HepG2 (cell line): ENCODE results near the gene PRXL2A. TPM values are rescaled to one million over a fixed set of nuclear protein-coding genes. Genes with fewer than 3 reads are reported as not detected.

Experiments
- CTCF ChIP-seq: sonication (generic); formaldehyde crosslinking; IDR thresholded peaks from 2 replicates; pipeline ENCODE4 v1.5.0; 2020; ENCODE audit warnings: mild to moderate bottlenecking, missing genetic modification reagents, moderate library complexity
- GRHL1 ChIP-seq: sonication (generic); formaldehyde crosslinking; conservative IDR thresholded peaks from 2 replicates; pipeline ENCODE4 v1.8.0; 2022; ENCODE audit warnings: missing genetic modification reagents
- ISL2 ChIP-seq: sonication (generic); formaldehyde crosslinking; IDR thresholded peaks from 2 replicates; pipeline ENCODE4 v1.5.0; 2020; ENCODE audit warnings: missing genetic modification reagents
- ISX ChIP-seq: sonication (generic); formaldehyde crosslinking; conservative IDR thresholded peaks from 2 replicates; pipeline ENCODE4 v1.5.0; 2020; ENCODE audit warnings: missing genetic modification reagents
- MBD4 ChIP-seq: IDR thresholded peaks from 2 replicates; pipeline ENCODE4 v1.6.1; 2012; ENCODE audit warnings: low read length, inconsistent platforms, borderline replicate concordance
- PCBP2 ChIP-seq: fragments of 200-400 bp; formaldehyde crosslinking; optimal IDR thresholded peaks from 2 replicates; pipeline ENCODE3; 2018; ENCODE audit warnings: low read length, low read depth; ENCODE audit not compliant: poor library complexity, severe bottlenecking
- RFX3 ChIP-seq: IDR thresholded peaks from 2 replicates; pipeline ENCODE4 v1.6.1; 2016; ENCODE audit warnings: missing biosample characterization, missing genetic modification reagents
- SRSF9 ChIP-seq: fragments of 200-400 bp; formaldehyde crosslinking; IDR thresholded peaks from 2 replicates; pipeline ENCODE4 v1.6.1; 2018; ENCODE audit warnings: borderline replicate concordance, mild to moderate bottlenecking, low read depth, low read length; ENCODE audit not compliant: insufficient read depth, poor library complexity, severe bottlenecking
- ZFYVE20 ChIP-seq: sonication (generic); formaldehyde crosslinking; IDR thresholded peaks from 2 replicates; pipeline ENCODE4 v1.8.0; 2023; ENCODE audit warnings: low read depth, mild to moderate bottlenecking, moderate library complexity, missing genetic modification reagents, borderline replicate concordance
- ZNF235 ChIP-seq: sonication (generic); formaldehyde crosslinking; IDR thresholded peaks from 2 replicates; pipeline ENCODE4 v1.8.1; 2023; ENCODE audit warnings: mild to moderate bottlenecking, missing genetic modification reagents, borderline replicate concordance
- ZNF44 ChIP-seq: sonication (generic); formaldehyde crosslinking; IDR thresholded peaks from 2 replicates; pipeline ENCODE4 v1.5.1; 2020; ENCODE audit warnings: mild to moderate bottlenecking, missing genetic modification reagents
- ZNF615 ChIP-seq: sonication (generic); formaldehyde crosslinking; IDR thresholded peaks from 2 replicates; pipeline ENCODE4 v1.5.0; 2020; ENCODE audit warnings: mild to moderate bottlenecking, missing genetic modification reagents, borderline replicate concordance
- ZNF678 ChIP-seq: sonication (generic); formaldehyde crosslinking; IDR thresholded peaks from 2 replicates; pipeline ENCODE4 v1.4.0; 2020; ENCODE audit warnings: mild to moderate bottlenecking, missing genetic modification reagents
- ZNF737 ChIP-seq: sonication (generic); formaldehyde crosslinking; IDR thresholded peaks from 2 replicates; pipeline ENCODE4 v1.5.0; 2020; ENCODE audit warnings: missing genetic modification reagents, mild to moderate bottlenecking, borderline replicate concordance
- polyA plus RNA-seq, 8 experiments: library from polyadenylated mRNA; depleted of rRNA in 3 of 8; stranded (reverse) in 7 of 8; unstranded in 1 of 8; fragments of >200 nt; fragmentation: Illumina TruSeq in 4 of 8; extraction: Trizol in 4 of 8; gene quantifications; 2 replicates each; pipeline versions ENCODE4 v1.2.1 to v1.2.3, GENCODE V29; 2011 to 2016; ENCODE audit warnings: low read depth in 4 of 8, missing spikeins in 1 of 8, mixed read lengths in 1 of 8; ENCODE audit not compliant: insufficient read depth in 1 of 8
- total RNA-seq, 5 experiments: library from RNA; depleted of rRNA; stranded (reverse); fragments of >200 nt; fragmentation: Illumina TruSeq; extraction: Trizol; gene quantifications; 2 replicates each; pipeline ENCODE4 v1.2.3, GENCODE V29; 2016; ENCODE audit warnings: low read depth in 1 of 5
- TF ChIP-seq, protein P1 (sequence below), 2 experiments: sonication (generic) in 1 of 2; formaldehyde crosslinking in 1 of 2; IDR thresholded peaks; 2 replicates each; pipeline versions ENCODE4 v1.4.0 to v1.6.1; 2018 to 2020; ENCODE audit warnings: missing genetic modification reagents in 2 of 2, borderline replicate concordance in 1 of 2, low read depth in 1 of 2, mild to moderate bottlenecking in 1 of 2, missing biosample characterization in 1 of 2
- TF ChIP-seq, protein P2 (sequence below): sonication (generic); formaldehyde crosslinking; IDR thresholded peaks from 2 replicates; pipeline ENCODE4 v1.4.0; 2020; ENCODE audit warnings: missing genetic modification reagents

Gene PRXL2A
- total and polyA plus RNA-seq, 2 of the 13 experiments (the other 11 are each of a cell fraction or from before 2014, with no cell fraction given) = 43.9 to 79.9 TPM

- TF ChIP-seq, protein P1, sequence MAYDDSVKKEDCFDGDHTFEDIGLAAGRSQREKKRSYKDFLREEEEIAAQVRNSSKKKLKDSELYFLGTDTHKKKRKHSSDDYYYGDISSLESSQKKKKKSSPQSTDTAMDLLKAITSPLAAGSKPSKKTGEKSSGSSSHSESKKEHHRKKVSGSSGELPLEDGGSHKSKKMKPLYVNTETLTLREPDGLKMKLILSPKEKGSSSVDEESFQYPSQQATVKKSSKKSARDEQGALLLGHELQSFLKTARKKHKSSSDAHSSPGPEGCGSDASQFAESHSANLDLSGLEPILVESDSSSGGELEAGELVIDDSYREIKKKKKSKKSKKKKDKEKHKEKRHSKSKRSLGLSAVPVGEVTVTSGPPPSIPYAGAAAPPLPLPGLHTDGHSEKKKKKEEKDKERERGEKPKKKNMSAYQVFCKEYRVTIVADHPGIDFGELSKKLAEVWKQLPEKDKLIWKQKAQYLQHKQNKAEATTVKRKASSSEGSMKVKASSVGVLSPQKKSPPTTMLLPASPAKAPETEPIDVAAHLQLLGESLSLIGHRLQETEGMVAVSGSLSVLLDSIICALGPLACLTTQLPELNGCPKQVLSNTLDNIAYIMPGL (CRISPR knock-in tag; IDR thresholded peaks at IDR 0.05; ENCODE audit: borderline replicate concordance in 1 of 2, low read depth in 1 of 2) = 0 out of 4 replicates have a peak, but pooled peaks of 1 of the 2 experiments have one; percentile 33
- TF ChIP-seq SRSF9 = no peak
- no peak for TF ChIP-seq MBD4
- no peak for TF ChIP-seq ZNF235
- no peak for TF ChIP-seq ZFYVE20 (CRISPR knock-in tag)
- no peak for TF ChIP-seq ZNF737 (CRISPR knock-in tag)
- no peak for TF ChIP-seq CTCF (CRISPR knock-in tag)
- TF ChIP-seq RFX3 (CRISPR knock-in tag) = no peak
- no peak; the same call in 1 of the 2 replicates for TF ChIP-seq ZNF615 (CRISPR knock-in tag)
- TF ChIP-seq GRHL1 = no peak
- TF ChIP-seq ISL2 (CRISPR knock-in tag) = no peak
- TF ChIP-seq, protein P2, sequence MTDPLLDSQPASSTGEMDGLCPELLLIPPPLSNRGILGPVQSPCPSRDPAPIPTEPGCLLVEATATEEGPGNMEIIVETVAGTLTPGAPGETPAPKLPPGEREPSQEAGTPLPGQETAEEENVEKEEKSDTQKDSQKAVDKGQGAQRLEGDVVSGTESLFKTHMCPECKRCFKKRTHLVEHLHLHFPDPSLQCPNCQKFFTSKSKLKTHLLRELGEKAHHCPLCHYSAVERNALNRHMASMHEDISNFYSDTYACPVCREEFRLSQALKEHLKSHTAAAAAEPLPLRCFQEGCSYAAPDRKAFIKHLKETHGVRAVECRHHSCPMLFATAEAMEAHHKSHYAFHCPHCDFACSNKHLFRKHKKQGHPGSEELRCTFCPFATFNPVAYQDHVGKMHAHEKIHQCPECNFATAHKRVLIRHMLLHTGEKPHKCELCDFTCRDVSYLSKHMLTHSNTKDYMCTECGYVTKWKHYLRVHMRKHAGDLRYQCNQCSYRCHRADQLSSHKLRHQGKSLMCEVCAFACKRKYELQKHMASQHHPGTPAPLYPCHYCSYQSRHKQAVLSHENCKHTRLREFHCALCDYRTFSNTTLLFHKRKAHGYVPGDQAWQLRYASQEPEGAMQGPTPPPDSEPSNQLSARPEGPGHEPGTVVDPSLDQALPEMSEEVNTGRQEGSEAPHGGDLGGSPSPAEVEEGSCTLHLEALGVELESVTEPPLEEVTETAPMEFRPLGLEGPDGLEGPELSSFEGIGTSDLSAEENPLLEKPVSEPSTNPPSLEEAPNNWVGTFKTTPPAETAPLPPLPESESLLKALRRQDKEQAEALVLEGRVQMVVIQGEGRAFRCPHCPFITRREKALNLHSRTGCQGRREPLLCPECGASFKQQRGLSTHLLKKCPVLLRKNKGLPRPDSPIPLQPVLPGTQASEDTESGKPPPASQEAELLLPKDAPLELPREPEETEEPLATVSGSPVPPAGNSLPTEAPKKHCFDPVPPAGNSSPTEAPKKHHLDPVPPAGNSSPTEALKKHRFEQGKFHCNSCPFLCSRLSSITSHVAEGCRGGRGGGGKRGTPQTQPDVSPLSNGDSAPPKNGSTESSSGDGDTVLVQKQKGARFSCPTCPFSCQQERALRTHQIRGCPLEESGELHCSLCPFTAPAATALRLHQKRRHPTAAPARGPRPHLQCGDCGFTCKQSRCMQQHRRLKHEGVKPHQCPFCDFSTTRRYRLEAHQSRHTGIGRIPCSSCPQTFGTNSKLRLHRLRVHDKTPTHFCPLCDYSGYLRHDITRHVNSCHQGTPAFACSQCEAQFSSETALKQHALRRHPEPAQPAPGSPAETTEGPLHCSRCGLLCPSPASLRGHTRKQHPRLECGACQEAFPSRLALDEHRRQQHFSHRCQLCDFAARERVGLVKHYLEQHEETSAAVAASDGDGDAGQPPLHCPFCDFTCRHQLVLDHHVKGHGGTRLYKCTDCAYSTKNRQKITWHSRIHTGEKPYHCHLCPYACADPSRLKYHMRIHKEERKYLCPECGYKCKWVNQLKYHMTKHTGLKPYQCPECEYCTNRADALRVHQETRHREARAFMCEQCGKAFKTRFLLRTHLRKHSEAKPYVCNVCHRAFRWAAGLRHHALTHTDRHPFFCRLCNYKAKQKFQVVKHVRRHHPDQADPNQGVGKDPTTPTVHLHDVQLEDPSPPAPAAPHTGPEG (CRISPR knock-in tag) = no peak
- TF ChIP-seq ISX (CRISPR knock-in tag) = no peak
- TF ChIP-seq PCBP2 = no peak
- no peak for TF ChIP-seq ZNF44 (CRISPR knock-in tag)
- TF ChIP-seq ZNF678 (CRISPR knock-in tag) = no peak
Observed at GRCh38 chr10:80407812-80408241, 524 bp upstream of the PRXL2A start (continued).
